Parathyroid adenoma (tissue), 2 donors: Measurements from ENCODE around the gene OGDH.
"Not testable (repeated sequence)": the region's sequence is repeated elsewhere in the genome, so short reads cannot be mapped to it uniquely, and the experiment has no call there.

Experiments used
- H2AFZ ChIP-seq: fragments of 300-600 bp; sonication (generic); one replicate; pipeline ENCODE4 v1.7.0; 2017; ENCODE audit warnings: antibody characterized with exemption, mild to moderate bottlenecking
- H3K27ac ChIP-seq: fragments of 300-600 bp; sonication (generic); one replicate; pipeline ENCODE4 v1.7.0; 2017
- H3K27me3 ChIP-seq: fragments of 300-600 bp; sonication (generic); one replicate; pipeline ENCODE4 v1.7.0; 2017; ENCODE audit warnings: low read length; ENCODE audit not compliant: control insufficient read depth, insufficient read depth
- H3K36me3 ChIP-seq: fragments of 300-600 bp; sonication (generic); one replicate; pipeline ENCODE4 v1.7.0; 2017; ENCODE audit warnings: low read length; ENCODE audit not compliant: control insufficient read depth, insufficient read depth
- H3K4me1 ChIP-seq: fragments of 300-600 bp; sonication (generic); one replicate; pipeline ENCODE4 v1.7.0; 2017; ENCODE audit warnings: control low read depth
- H3K4me2 ChIP-seq: fragments of 300-600 bp; sonication (generic); one replicate; pipeline ENCODE4 v1.7.0; 2017; ENCODE audit warnings: low read length
- H3K4me3 ChIP-seq: fragments of 300-600 bp; sonication (generic); one replicate; pipeline ENCODE4 v1.7.0; 2017; ENCODE audit warnings: low read depth, low read length
- H3K79me2 ChIP-seq: fragments of 300-600 bp; sonication (generic); one replicate; pipeline ENCODE4 v1.7.0; 2017; ENCODE audit warnings: control low read depth
- H3K9ac ChIP-seq: fragments of 300-600 bp; sonication (generic); one replicate; pipeline ENCODE4 v1.7.0; 2017; ENCODE audit warnings: mild to moderate bottlenecking
- H3K9me3 ChIP-seq: fragments of 300-600 bp; sonication (generic); one replicate; pipeline ENCODE4 v1.7.0; 2017; ENCODE audit warnings: low read length; ENCODE audit not compliant: control insufficient read depth
- TF ChIP-seq, protein P1 (sequence below): fragments of 300-600 bp; sonication (generic); IDR thresholded peaks from one replicate; pipeline ENCODE4 v1.7.0; 2017; ENCODE audit warnings: antibody characterized with exemption, mild to moderate bottlenecking
- donor health status: primary hyperparathyroidism.

Gene OGDH

GRCh38 chr7:44727158-44727936 lies 120.9 kb downstream of the OGDH start:
- H3K36me3 ChIP-seq: no peaks in the 10 kb centered on the region
- no peak overlapping the region for H2AFZ ChIP-seq
- no peaks in the 10 kb centered on the region for H3K9me3 ChIP-seq
- no peaks in the 10 kb centered on the region for H3K4me1 ChIP-seq
- H3K79me2 ChIP-seq: no peaks in the 10 kb centered on the region
- H3K27ac ChIP-seq: no peak overlapping the region
- TF ChIP-seq, protein P1, sequence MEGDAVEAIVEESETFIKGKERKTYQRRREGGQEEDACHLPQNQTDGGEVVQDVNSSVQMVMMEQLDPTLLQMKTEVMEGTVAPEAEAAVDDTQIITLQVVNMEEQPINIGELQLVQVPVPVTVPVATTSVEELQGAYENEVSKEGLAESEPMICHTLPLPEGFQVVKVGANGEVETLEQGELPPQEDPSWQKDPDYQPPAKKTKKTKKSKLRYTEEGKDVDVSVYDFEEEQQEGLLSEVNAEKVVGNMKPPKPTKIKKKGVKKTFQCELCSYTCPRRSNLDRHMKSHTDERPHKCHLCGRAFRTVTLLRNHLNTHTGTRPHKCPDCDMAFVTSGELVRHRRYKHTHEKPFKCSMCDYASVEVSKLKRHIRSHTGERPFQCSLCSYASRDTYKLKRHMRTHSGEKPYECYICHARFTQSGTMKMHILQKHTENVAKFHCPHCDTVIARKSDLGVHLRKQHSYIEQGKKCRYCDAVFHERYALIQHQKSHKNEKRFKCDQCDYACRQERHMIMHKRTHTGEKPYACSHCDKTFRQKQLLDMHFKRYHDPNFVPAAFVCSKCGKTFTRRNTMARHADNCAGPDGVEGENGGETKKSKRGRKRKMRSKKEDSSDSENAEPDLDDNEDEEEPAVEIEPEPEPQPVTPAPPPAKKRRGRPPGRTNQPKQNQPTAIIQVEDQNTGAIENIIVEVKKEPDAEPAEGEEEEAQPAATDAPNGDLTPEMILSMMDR: no peak
- H3K27me3 ChIP-seq: no peaks in the 10 kb centered on the region
- H3K4me2 ChIP-seq: no peak overlapping the region
- H3K4me3 ChIP-seq: no peak overlapping the region
- no peak overlapping the region for H3K9ac ChIP-seq

GRCh38 chr7:44727937-44728262 lies 121.5 kb downstream of the OGDH start:
- Histone ChIP-seq H2AFZ (no peak overlapping the region), H3K4me3 (no peak overlapping the region), H3K9ac (no peak overlapping the region), H3K27me3 (no peaks in the 10 kb centered on the region), H3K4me2 (no peak overlapping the region), H3K9me3 (no peaks in the 10 kb centered on the region), H3K79me2 (no peaks in the 10 kb centered on the region), H3K36me3 (no peaks in the 10 kb centered on the region), H3K4me1 (no peaks in the 10 kb centered on the region), H3K27ac (no peak overlapping the region)
- TF ChIP-seq, protein P1: no peak

- H3K27me3 ChIP-seq: no peaks in the 10 kb centered on the region
- H3K4me3 ChIP-seq: no peak overlapping the region
- H3K9ac ChIP-seq: no peak overlapping the region
- H3K9me3 ChIP-seq: no peaks in the 10 kb centered on the region
- H3K4me2 ChIP-seq: no peak overlapping the region
- no peaks in the 10 kb centered on the region for H3K4me1 ChIP-seq
- no peak overlapping the region for H2AFZ ChIP-seq
- H3K27ac ChIP-seq: no peak overlapping the region
- TF ChIP-seq, protein P1: no peak
- H3K79me2 ChIP-seq: no peaks in the 10 kb centered on the region
- H3K36me3 ChIP-seq: no peaks in the 10 kb centered on the region
Observed at GRCh38 chr7:44729949-44730590, 123.6 kb downstream of the OGDH start.

DNA sequence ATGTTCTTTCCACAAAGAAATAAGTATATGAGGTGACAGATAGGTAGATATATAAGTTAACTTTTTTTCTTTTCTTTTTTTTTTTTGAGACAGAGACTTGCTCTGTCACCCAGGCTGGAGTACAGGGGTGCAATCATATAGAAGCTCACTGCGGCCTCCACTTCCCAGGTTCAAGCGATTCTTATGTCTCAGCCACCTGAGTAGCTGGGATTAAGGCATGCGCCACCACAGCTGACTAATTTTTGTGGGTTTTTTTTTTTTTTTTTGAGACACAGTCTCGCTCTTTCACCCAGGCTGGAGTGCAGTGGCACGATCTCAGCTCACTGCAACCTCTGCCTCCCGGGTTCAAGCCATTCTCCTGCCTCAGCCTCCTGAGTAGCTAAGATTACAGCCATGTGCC lies 126.5 kb downstream of the OGDH start:
- not testable (repeated sequence) for H3K4me3 ChIP-seq, H3K4me1 ChIP-seq

GRCh38 chr7:44733708-44734481 lies 127.5 kb downstream of the OGDH start:
- Histone ChIP-seq H3K9me3 (no peaks in the 10 kb centered on the region), H3K9ac (no peak overlapping the region), H3K79me2 (no peaks in the 10 kb centered on the region), H3K27ac (no peak overlapping the region), H2AFZ (no peak overlapping the region), H3K4me1 (no peaks in the 10 kb centered on the region), H3K4me2 (no peak overlapping the region), H3K27me3 (no peaks in the 10 kb centered on the region), H3K4me3 (no peak overlapping the region), H3K36me3 (no peaks in the 10 kb centered on the region)
- TF ChIP-seq, protein P1: no peak

More for the DNA sequence above, 126.5 kb downstream of the OGDH start:
- H3K4me2 ChIP-seq, H2AFZ ChIP-seq, H3K79me2 ChIP-seq, H3K27ac ChIP-seq, H3K27me3 ChIP-seq, H3K9ac ChIP-seq, H3K36me3 ChIP-seq, H3K9me3 ChIP-seq: not testable (repeated sequence)
